ENCODE measurements around the gene TNXB.

GRCh38 chr6:32088487-32089049, 20.6 kb downstream of the TNXB start:
- TF ChIP-seq CTCF (IDR thresholded peaks at IDR 0.05) (no peak), POLR2A (IDR thresholded peaks at IDR 0.05; ENCODE audit: low read depth) (no peak)

Data from esophagus muscularis mucosa (tissue), 3 donors.